ENCODE results near the gene DMTF1.

GRCh38 chr7:87137271-87137670, 15.0 kb upstream of the DMTF1 start:
- TF ChIP-seq, protein P1, sequence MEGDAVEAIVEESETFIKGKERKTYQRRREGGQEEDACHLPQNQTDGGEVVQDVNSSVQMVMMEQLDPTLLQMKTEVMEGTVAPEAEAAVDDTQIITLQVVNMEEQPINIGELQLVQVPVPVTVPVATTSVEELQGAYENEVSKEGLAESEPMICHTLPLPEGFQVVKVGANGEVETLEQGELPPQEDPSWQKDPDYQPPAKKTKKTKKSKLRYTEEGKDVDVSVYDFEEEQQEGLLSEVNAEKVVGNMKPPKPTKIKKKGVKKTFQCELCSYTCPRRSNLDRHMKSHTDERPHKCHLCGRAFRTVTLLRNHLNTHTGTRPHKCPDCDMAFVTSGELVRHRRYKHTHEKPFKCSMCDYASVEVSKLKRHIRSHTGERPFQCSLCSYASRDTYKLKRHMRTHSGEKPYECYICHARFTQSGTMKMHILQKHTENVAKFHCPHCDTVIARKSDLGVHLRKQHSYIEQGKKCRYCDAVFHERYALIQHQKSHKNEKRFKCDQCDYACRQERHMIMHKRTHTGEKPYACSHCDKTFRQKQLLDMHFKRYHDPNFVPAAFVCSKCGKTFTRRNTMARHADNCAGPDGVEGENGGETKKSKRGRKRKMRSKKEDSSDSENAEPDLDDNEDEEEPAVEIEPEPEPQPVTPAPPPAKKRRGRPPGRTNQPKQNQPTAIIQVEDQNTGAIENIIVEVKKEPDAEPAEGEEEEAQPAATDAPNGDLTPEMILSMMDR (IDR thresholded peaks at IDR 0.05; ENCODE audit: poor library complexity) = no peak
- TF ChIP-seq EZH2phosphoT487 (IDR thresholded peaks at IDR 0.05; ENCODE audit: low read depth, severe bottlenecking, unreplicated experiment) = no peak
- no peak for TF ChIP-seq EZH2 (IDR thresholded peaks at IDR 0.05; ENCODE audit: borderline replicate concordance)

Data from hepatocyte (in vitro differentiated cells).